HPDE6-E6E7 (cell line): ENCODE data around the gene AMOT.
"Not testable (repeated sequence)": the region's sequence is repeated elsewhere in the genome, so short reads cannot be mapped to it uniquely, and the experiment has no call there.

Experiments used
- DNase-seq: peaks from one replicate; pipeline ENCODE4 v3.0.0; 2011; ENCODE audit warnings: missing footprints; ENCODE audit errors: extremely low spot score

AMOT gene

GRCh38 chrX:112840382-112841113 is at the start of gene AMOT:
Gene AMOT, minus strand, starts transcription at chrX:112840831. Its CDS starts 17,705 bp downstream, at chrX:112823126.
- no peak for DNase-seq

GRCh38 chrX:112889400-112889799 is 48.8 kb upstream of the AMOT start:
- DNase-seq: no peak

GRCh38 chrX:112888916-112889315 is 48.3 kb upstream of the AMOT start:
- no peak for DNase-seq

- DNase-seq: no peak
These were observed 37.1 kb upstream of the AMOT start for GRCh38 chrX:112877771-112878173.

GRCh38 chrX:112874614-112875013 is 34.0 kb upstream of the AMOT start:
- no peak for DNase-seq

GRCh38 chrX:112874175-112874574 is 33.5 kb upstream of the AMOT start:
- no peak for DNase-seq

- no peak for DNase-seq
These were observed 28.0 kb upstream of the AMOT start for GRCh38 chrX:112868586-112868985.

- no peak for DNase-seq
These were observed 26.9 kb upstream of the AMOT start for GRCh38 chrX:112867570-112867969.

GRCh38 chrX:112866175-112866574 is 25.5 kb upstream of the AMOT start:
- DNase-seq: no peak

- no peak for DNase-seq
These were observed 24.9 kb upstream of the AMOT start for GRCh38 chrX:112865464-112866025.

GRCh38 chrX:112863850-112864249 is 23.2 kb upstream of the AMOT start:
- DNase-seq: no peak

GRCh38 chrX:112857478-112857878 is 16.8 kb upstream of the AMOT start:
- no peak for DNase-seq

GRCh38 chrX:112854901-112855300 is 14.3 kb upstream of the AMOT start:
- DNase-seq: not testable (repeated sequence)

- DNase-seq: no peak
These were observed 12.2 kb upstream of the AMOT start for GRCh38 chrX:112852851-112853250.

- DNase-seq: no peak
These were observed 11.2 kb upstream of the AMOT start for GRCh38 chrX:112851806-112852205.

- DNase-seq: no peak
These were observed 10.6 kb upstream of the AMOT start for GRCh38 chrX:112851161-112851779.

- DNase-seq: no peak
These were observed 8.4 kb upstream of the AMOT start for GRCh38 chrX:112849016-112849415.

- DNase-seq: no peak
These were observed 6.2 kb upstream of the AMOT start for GRCh38 chrX:112846782-112847181.

- DNase-seq: no peak
These were observed 5.6 kb upstream of the AMOT start for GRCh38 chrX:112846187-112846586.

- DNase-seq: no peak
These were observed 3.6 kb upstream of the AMOT start for GRCh38 chrX:112844250-112844649.

GRCh38 chrX:112841820-112842157 is 1.2 kb upstream of the AMOT start:
- DNase-seq: no peak

GRCh38 chrX:112841114-112841819 is 636 bp upstream of the AMOT start:
- peak; percentile 54 for DNase-seq

GRCh38 chrX:112839856-112840255 is 775 bp downstream of the AMOT start:
- no peak for DNase-seq
